Gastrocnemius medialis (tissue), 4 donors: ENCODE measurements around the gene TOR4A. TPM values are rescaled to one million over a fixed set of nuclear protein-coding genes. Genes with fewer than 3 reads are reported as not detected.

Experiments used
- ATAC-seq, 2 donors: fragments of 150-250 bp; one replicate each; pipeline ENCODE4 v1.9.1; 2016
- DNase-seq, 2 donors: peaks; one replicate each; pipeline ENCODE4 v3.0.0-alpha.2; 2019
- H3K27ac ChIP-seq, 4 donors: fragments of 200-600 bp; sonication (generic); 1 replicate in 1 of 4; 2 replicates in 3 of 4; pipeline ENCODE4 v1.5.1; 2016 to 2018; ENCODE audit warnings: mild to moderate bottlenecking in 2 of 4, moderate library complexity in 1 of 4
- H3K27me3 ChIP-seq, 3 donors: fragments of 200-600 bp; sonication (generic) in 2 of 3; 1 replicate in 1 of 3; 2 replicates in 2 of 3; pipeline versions ENCODE4 v1.5.1 to v1.6.0; 2016 to 2019; ENCODE audit warnings: mild to moderate bottlenecking in 1 of 3, moderate library complexity in 1 of 3
- H3K36me3 ChIP-seq, 2 donors: fragments of 200-600 bp; sonication (generic) in 1 of 2; one replicate each; pipeline ENCODE4 v1.5.1; 2017 to 2018
- H3K4me1 ChIP-seq, 2 donors: fragments of 200-600 bp; sonication (generic) in 1 of 2; one replicate each; pipeline ENCODE4 v1.5.1; 2016 to 2017; ENCODE audit warnings: mild to moderate bottlenecking in 2 of 2
- H3K4me3 ChIP-seq, 4 donors: fragments of 200-600 bp; sonication (generic) in 3 of 4; 1 replicate in 1 of 4; 2 replicates in 3 of 4; pipeline ENCODE4 v1.5.1; 2016 to 2019; ENCODE audit warnings: mild to moderate bottlenecking in 2 of 4
- H3K9me3 ChIP-seq, 3 donors: fragments of 200-600 bp; sonication (generic) in 2 of 3; 1 replicate in 1 of 3; 2 replicates in 2 of 3; pipeline ENCODE4 v1.5.1; 2016 to 2019
- POLR2A ChIP-seq, 2 donors: fragments of 450-650 bp; IDR thresholded peaks; one replicate each; pipeline ENCODE4 v1.6.1; 2017; ENCODE audit warnings: antibody characterized with exemption in 2 of 2, mild to moderate bottlenecking in 2 of 2, moderate library complexity in 2 of 2
- in situ Hi-C, 4 donors: fragments of 200-750 bp; cut with MboI; loops; one replicate each; pipeline versions ENCODE4 v1.15.0 to v1.8.0; 2017; ENCODE audit warnings: low sequenced_read_pairs in 4 of 4
- intact Hi-C: fragments of 100-400 bp; cut with DNase I; formaldehyde crosslinking; loops from one replicate; pipeline ENCODE4 v1.15.1; 2023; ENCODE audit warnings: low total_unique reads
- total RNA-seq, 4 donors: library from RNA; depleted of rRNA; stranded (reverse); fragments of >200 nt; gene quantifications; one replicate each; pipeline versions ENCODE4 v1.1.0 to v1.2.3, GENCODE V29; 2016
- TF ChIP-seq, protein P1 (sequence below), 5 experiments: fragments of 450-650 bp in 3 of 5; fragments of 200-600 bp in 2 of 5; sonication (generic) in 2 of 5; IDR thresholded peaks in 4 of 5; conservative IDR thresholded peaks in 1 of 5; 1 replicate in 4 of 5; 2 replicates in 1 of 5; pipeline ENCODE4 v1.5.1; 2016 to 2019; ENCODE audit warnings: antibody characterized with exemption in 5 of 5, mild to moderate bottlenecking in 3 of 5, moderate library complexity in 3 of 5

Gene TOR4A
- total RNA-seq, 4 donors from 2014 or later, result 1.2 to 2.8 (median 1.7) TPM

DNA sequence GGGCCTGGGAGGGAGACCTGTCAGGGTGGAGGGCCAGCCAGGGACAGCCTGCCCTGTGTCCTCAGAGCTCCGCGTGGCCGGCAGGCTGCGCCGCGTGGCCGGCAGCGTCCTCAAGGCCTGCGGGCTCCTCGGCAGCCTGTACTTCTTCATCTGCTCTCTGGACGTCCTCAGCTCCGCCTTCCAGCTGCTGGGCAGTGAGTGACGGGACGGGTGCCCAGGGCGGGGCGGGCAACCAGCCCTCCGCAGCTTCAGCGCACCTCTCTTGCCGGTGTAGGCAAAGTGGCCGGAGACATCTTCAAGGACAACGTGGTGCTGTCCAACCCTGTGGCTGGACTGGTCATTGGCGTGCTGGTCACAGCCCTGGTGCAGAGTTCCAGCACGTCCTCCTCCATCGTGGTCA lies 45.0 kb upstream of the TOR4A start:
- H3K27me3 ChIP-seq, result peaks cover 25 to 55% (median 29%) of the 10 kb centered on the region in 3 donors
- in situ Hi-C loops (loop anchor here in 2 of 4 donors (10.0 kb wide), 1 partner anchor 118 kb away; the partner anchor contains the start of gene DPP7 (in 2 of the 2)), intact Hi-C loops (loop anchor here (10.0 kb wide), 1 partner anchor 448 kb away; no protein-coding TSS in a partner anchor)
- no peaks in the 10 kb centered on the region for H3K9me3 ChIP-seq
- no peaks in the 10 kb centered on the region for H3K36me3 ChIP-seq
- H3K27ac ChIP-seq, result no peak overlapping the region
- peaks cover 16 to 22% of the 10 kb centered on the region in 2 donors for H3K4me1 ChIP-seq
- no peak for ATAC-seq
- no peak for DNase-seq
- no peak for TF ChIP-seq POLR2A (IDR thresholded peaks at IDR 0.05)
- TF ChIP-seq, protein P1, sequence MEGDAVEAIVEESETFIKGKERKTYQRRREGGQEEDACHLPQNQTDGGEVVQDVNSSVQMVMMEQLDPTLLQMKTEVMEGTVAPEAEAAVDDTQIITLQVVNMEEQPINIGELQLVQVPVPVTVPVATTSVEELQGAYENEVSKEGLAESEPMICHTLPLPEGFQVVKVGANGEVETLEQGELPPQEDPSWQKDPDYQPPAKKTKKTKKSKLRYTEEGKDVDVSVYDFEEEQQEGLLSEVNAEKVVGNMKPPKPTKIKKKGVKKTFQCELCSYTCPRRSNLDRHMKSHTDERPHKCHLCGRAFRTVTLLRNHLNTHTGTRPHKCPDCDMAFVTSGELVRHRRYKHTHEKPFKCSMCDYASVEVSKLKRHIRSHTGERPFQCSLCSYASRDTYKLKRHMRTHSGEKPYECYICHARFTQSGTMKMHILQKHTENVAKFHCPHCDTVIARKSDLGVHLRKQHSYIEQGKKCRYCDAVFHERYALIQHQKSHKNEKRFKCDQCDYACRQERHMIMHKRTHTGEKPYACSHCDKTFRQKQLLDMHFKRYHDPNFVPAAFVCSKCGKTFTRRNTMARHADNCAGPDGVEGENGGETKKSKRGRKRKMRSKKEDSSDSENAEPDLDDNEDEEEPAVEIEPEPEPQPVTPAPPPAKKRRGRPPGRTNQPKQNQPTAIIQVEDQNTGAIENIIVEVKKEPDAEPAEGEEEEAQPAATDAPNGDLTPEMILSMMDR (IDR thresholded peaks at IDR 0.05 in 4 of 5, conservative IDR thresholded peaks at IDR 0.05 in 1 of 5), result no peak
- no peak overlapping the region for H3K4me3 ChIP-seq

DNA sequence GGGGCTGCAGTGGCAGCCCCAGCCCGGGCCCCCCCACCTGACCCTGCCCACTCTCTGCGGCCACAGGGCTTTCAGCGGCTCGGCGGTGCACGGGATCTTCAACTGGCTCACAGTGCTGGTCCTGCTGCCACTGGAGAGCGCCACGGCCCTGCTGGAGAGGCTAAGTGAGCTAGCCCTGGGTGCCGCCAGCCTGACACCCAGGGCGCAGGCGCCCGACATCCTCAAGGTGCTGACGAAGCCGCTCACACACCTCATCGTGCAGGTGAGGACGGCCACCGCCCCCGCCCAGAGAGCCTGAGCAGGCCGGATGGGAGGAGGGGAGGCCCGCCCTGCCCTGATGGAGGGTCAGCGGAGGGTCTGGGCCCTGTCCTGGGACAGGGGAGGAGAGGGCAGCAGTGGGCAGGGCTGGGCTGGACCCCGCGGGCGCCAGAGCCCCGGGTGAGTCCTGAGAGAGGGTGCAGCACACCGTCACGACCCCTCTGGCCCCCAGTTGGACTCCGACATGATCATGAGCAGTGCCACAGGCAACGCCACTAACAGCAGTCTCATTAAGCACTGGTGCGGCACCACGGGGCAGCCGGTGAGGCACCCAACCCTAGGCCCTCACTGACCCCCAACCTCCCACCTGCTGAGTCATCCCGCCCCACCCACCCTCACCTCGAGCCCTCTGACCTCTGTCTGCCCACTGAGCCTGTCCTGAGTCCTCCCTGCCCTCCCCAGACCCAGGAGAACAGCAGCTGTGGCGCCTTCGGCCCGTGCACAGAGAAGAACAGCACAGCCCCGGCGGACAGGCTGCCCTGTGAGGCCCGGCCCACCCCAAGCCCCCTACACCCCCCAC lies 44.2 kb upstream of the TOR4A start:
- H3K4me3 ChIP-seq, result no peak overlapping the region
- ATAC-seq (no peak), DNase-seq (no peak)
- no peak overlapping the region for H3K27ac ChIP-seq
- no peak for TF ChIP-seq POLR2A (IDR thresholded peaks at IDR 0.05)
- TF ChIP-seq, protein P1 (IDR thresholded peaks at IDR 0.05 in 4 of 5, conservative IDR thresholded peaks at IDR 0.05 in 1 of 5), result no peak
- H3K27me3 ChIP-seq, result peaks cover 21 to 47% (median 26%) of the 10 kb centered on the region in 3 donors
- H3K9me3 ChIP-seq, result no peaks in the 10 kb centered on the region
- peaks cover 23 to 31% of the 10 kb centered on the region in 2 donors for H3K4me1 ChIP-seq
- in situ Hi-C loops, result loop anchor here in 2 of 4 donors (10.0 kb wide), 1 partner anchor 119 kb away; the partner anchor contains the start of gene DPP7 (in 2 of the 2)
- no peaks in the 10 kb centered on the region for H3K36me3 ChIP-seq
- intact Hi-C loops, result loop anchor here (10.0 kb wide), 1 partner anchor 449 kb away; no protein-coding TSS in a partner anchor

DNA sequence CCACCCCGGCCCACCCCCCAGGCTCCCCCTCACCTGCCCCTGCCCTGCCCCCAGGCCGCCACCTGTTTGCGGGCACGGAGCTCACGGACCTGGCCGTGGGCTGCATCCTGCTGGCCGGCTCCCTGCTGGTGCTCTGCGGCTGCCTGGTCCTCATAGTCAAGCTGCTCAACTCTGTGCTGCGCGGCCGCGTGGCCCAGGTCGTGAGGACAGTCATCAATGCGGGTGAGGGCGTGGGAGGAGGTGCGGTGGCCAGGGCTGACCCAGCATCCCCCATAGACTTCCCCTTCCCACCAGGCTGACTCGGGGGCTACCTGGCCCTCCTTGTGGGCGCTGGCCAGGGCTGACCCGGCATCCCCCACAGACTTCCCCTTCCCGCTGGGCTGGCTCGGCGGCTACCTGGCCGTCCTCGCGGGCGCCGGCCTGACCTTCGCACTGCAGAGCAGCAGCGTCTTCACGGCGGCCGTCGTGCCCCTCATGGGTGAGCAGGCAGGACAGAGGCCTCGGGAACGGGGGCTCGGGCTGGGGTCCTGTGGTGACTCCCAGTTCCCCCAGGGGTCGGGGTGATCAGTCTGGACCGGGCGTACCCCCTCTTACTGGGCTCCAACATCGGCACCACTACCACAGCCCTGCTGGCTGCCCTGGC lies 43.4 kb upstream of the TOR4A start:
- peaks cover 12 to 39% (median 19%) of the 10 kb centered on the region in 3 donors for H3K27me3 ChIP-seq
- H3K27ac ChIP-seq, result no peak overlapping the region
- ATAC-seq (no peak), DNase-seq (no peak)
- H3K4me3 ChIP-seq, result no peak overlapping the region
- H3K4me1 ChIP-seq, result peaks cover 32 to 39% of the 10 kb centered on the region in 2 donors
- TF ChIP-seq, protein P1 (IDR thresholded peaks at IDR 0.05 in 4 of 5, conservative IDR thresholded peaks at IDR 0.05 in 1 of 5), result no peak
- no peak for TF ChIP-seq POLR2A (IDR thresholded peaks at IDR 0.05)
- H3K9me3 ChIP-seq, result no peaks in the 10 kb centered on the region
- in situ Hi-C loops, result loop anchor here in 2 of 4 donors (10.0 kb wide), 1 partner anchor 119 kb away; the partner anchor contains the start of gene DPP7 (in 2 of the 2)
- intact Hi-C loops, result loop anchor here (10.0 kb wide), 1 partner anchor 449 kb away; no protein-coding TSS in a partner anchor
- H3K36me3 ChIP-seq, result no peaks in the 10 kb centered on the region

DNA sequence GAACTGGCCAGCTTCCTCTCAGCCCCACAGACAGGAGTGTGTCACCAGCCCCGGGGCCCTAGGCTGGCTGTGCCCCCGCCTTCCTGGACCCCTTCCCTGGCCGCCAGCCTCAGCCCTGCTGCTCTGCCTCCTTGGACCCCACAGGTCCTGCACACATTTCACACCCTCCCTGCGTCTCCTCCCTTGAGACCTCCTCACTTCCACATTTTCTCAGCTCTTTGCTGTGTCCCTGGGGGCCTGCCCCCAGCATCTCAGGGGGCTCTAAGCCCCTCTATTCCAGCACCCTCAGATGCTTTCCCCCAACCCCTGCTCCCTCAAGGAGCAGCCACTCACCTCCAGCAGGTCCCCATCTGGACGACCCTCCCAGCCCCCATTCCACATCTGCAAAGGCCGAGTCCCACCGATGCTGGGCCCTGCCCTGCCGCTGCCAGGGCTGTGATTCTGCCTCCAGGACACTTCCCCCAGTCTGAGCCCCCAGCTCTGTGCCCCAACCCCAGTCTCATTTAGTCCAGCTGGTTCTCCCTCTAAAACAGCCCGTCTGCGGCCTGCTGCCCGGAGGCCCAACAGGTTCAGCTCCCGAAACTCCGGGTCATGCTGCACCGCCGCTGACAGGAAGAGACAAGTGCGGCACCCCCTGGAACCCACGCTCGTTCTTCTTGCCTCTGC lies 42.6 kb upstream of the TOR4A start:
- intact Hi-C loops (loop anchor here (10.0 kb wide), 1 partner anchor 450 kb away; no protein-coding TSS in a partner anchor), in situ Hi-C loops (loop anchor here in 2 of 4 donors (10.0 kb wide), 1 partner anchor 120 kb away; the partner anchor contains the start of gene DPP7 (in 2 of the 2))
- Histone ChIP-seq H3K36me3 (no peaks in the 10 kb centered on the region), H3K27me3 (peaks cover 5 to 32% (median 13%) of the 10 kb centered on the region in 3 donors), H3K4me3 (no peak overlapping the region), H3K27ac (no peak overlapping the region), H3K4me1 (peaks cover 38 to 45% of the 10 kb centered on the region in 2 donors), H3K9me3 (no peaks in the 10 kb centered on the region)
- no peak for TF ChIP-seq POLR2A (IDR thresholded peaks at IDR 0.05)
- TF ChIP-seq, protein P1 (IDR thresholded peaks at IDR 0.05 in 4 of 5, conservative IDR thresholded peaks at IDR 0.05 in 1 of 5), result no peak
- DNase-seq (no peak), ATAC-seq (no peak)
